AG09319 (cell line): ENCODE data around the gene DPYD.

Experiments used
- DNase-seq: peaks from one replicate; pipeline ENCODE4 v3.0.0-alpha.2; 2010; ENCODE audit warnings: low read depth; ENCODE audit errors: extremely low read depth
- CTCF ChIP-seq: IDR thresholded peaks from 2 replicates; pipeline ENCODE4 v1.5.1; 2011; ENCODE audit warnings: low read depth, mild to moderate bottlenecking, inconsistent platforms, low read length, moderate library complexity

Gene DPYD

GRCh38 chr1:97501628-97502027 is 419.2 kb downstream of the DPYD start:
- TF ChIP-seq CTCF, result no peak
- DNase-seq, result no peak

- no peak for TF ChIP-seq CTCF
- no peak for DNase-seq
Measured at GRCh38 chr1:97500760-97501159, 420.1 kb downstream of the DPYD start.

- DNase-seq, result no peak
- no peak for TF ChIP-seq CTCF
Measured at GRCh38 chr1:97499667-97500066, 421.2 kb downstream of the DPYD start.

- DNase-seq, result no peak
- no peak for TF ChIP-seq CTCF
Measured at GRCh38 chr1:97489834-97490233, 431.0 kb downstream of the DPYD start.

GRCh38 chr1:97488530-97488929 is 432.3 kb downstream of the DPYD start:
- no peak for TF ChIP-seq CTCF
- no peak for DNase-seq

- TF ChIP-seq CTCF, result no peak
- no peak for DNase-seq
Measured at GRCh38 chr1:97482022-97482421, 438.8 kb downstream of the DPYD start.

- TF ChIP-seq CTCF, result no peak
- DNase-seq, result no peak
Measured at GRCh38 chr1:97467445-97467844, 453.4 kb downstream of the DPYD start.
